ENCODE measurements around the gene ZNF518B. TPM values are rescaled to one million over a fixed set of nuclear protein-coding genes. Genes with fewer than 3 reads are reported as not detected.

The ZNF518B gene, protein sequence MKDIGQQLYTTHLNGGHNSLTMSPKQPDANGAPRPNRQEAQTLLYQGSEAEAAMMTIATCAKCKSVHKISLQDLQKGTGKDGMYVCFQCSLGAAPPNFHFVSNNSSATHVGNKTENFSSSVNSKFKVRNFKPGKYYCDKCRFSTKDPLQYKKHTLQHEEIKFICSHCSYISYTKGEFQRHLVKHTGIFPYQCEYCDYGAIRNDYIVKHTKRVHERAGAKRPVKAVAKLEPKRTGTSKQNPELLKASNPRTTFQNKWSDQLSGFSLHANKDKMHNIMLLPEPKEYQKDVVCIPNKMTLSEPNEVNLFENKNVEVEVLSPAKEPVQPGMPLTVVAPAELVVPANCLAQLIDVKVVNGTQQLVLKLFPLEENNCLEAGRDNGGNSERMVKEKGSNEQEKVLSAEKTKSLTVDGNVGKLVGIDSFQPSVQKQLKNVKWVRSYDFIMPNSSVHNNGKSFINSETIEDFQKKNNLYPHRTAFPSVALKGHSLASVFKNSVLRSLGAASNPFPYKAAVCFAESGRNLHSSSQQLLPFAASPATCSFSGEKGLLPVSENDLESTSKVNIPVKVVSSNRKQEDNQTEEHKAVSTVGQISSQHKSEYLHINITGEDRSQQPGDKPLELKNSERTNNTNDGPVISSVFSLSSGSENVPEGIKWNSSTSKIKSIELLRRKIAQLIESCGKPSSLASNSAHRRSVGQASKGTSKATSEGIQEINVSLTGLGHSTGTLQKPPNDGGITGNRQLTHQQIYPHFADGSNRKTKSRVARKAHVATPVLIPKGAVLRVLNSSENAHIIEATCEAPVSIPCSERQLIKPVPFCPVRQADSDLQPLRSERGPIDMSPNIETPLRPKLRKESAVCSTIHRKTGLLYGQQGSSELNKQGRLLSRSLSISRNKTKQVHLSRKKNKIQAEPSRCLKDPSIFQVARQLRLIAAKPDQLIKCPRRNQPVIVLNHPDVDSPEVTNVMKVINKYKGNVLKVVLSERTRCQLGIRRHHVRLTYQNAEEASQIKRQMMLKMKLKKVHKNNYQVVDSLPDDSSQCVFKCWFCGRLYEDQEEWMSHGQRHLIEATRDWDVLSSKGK
- 57.4 and 68.9 TPM in 2 replicates for total RNA-seq

DNA sequence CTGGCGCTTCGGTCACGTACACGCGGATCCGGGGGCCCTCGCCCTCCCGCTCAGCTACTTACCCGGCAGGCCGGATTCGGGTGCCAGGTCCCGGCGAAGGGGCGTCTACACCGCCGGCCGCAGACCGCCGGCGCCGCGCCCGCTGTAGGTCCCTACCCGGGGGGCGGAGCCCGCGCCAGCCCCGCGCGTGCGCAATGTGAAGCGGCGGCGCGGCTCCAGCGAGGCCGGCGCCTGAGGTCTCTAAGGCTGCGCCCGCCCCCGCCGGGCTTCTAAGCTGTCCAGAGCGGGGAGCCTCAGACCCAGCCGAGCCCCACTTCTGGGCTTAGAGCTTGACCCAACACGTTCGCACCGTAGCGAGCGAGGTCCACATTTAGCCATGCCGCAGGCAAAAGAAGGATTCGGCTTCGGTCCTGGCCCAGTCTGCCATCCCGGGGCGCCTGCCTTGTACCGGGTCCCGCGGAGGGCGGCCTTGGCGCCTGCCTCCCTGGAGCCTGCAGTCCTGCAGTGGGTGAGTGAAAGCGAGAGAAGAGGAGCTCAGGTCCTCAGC lies at the start of gene ZNF518B:
Gene ZNF518B (minus strand): TSS at position 172 of the 547 bp plus-strand sequence. CDS start 11,098 bp downstream, outside the sequence.

Other genes with a start within 250 kb of the ZNF518B start
- not detected in 2 replicates for gene CLNK, start 227.3 kb upstream of the ZNF518B start, total RNA-seq

Measured in thoracic aorta endothelial cell (primary cell).